Fibroblast of pulmonary artery (primary cell): Measurements from ENCODE around the gene MLEC.

ENCODE experiments used
- DNase-seq: peaks from one replicate; pipeline ENCODE4 v3.0.0-alpha.2; 2010; ENCODE audit warnings: low read depth
- H3K4me3 ChIP-seq: replicated peaks from 2 replicates; pipeline ENCODE4 v1.5.1; 2011; ENCODE audit warnings: low read depth, mild to moderate bottlenecking, control low read depth, low read length, moderate library complexity
- CTCF ChIP-seq: IDR thresholded peaks from 2 replicates; pipeline ENCODE4 v1.5.1; 2011; ENCODE audit warnings: mild to moderate bottlenecking, control low read depth, low read length, inconsistent platforms; ENCODE audit errors: missing control alignments

MLEC gene

DNA sequence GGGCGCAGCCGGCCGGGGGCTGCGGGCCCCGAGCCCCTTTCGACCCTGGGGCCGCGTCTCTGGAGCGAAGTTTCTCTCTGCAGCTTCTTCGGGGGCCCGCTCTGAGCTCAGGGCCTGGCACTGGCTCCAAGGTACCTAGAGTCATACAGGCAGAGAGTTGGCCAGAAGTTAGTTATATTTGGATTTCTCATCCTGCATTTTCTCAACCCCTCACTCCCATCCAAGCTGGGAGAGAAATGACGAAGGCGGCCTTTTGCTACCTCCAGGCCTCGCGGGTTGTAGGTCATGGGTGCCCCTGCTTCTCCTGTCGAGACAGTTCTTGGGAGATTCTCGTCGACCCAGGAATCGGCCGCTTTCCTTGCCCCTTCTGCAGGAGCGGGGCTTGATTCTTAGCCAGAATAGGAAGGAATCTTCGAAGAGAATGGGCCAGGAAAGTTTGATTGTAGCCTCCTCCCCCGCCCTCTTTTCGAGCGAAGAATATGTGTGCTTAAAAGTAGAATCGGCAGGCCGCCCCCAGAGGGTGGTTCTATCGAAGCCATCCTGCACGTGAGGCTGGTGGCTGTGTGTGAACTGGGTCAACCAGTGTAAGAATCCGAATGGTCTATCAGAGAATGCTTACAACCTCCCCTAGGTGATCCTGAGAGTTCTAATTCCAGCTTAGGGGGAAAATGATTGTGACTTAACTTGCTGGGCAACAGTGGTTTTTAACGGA is 785 bp downstream of the MLEC start:
- no peak for TF ChIP-seq CTCF
- DNase-seq: no peak
- H3K4me3 ChIP-seq: peak overlapping the region; percentile 71

DNA sequence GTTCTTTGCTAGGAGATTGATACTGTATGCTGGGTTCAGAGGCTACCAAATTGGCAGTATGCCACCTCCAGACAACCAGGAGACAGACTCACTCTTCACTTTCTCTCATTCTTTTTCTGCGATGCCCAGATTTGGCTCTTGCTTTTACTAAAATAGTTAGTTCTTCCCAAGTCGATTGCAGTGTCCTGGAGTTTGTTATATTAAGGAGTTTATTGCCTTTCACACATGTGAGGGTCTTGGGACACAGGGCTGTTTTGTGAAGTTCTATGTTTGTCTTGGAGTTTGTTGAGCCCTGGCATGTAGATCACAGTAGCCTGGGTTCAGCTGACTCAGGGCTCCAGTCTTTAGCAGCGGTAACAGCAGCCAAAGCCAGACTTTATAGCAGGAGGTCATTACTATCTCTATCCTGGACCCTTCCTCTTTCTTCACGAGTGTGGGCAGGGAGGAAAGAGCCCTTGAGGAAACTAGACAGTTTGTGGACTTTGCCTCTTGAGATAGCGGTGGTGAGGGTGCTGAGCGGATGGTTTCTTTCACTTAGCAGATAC is 1.6 kb downstream of the MLEC start:
- TF ChIP-seq CTCF: no peak
- DNase-seq: no peak
- peak overlapping the region; percentile 71 for H3K4me3 ChIP-seq

DNA sequence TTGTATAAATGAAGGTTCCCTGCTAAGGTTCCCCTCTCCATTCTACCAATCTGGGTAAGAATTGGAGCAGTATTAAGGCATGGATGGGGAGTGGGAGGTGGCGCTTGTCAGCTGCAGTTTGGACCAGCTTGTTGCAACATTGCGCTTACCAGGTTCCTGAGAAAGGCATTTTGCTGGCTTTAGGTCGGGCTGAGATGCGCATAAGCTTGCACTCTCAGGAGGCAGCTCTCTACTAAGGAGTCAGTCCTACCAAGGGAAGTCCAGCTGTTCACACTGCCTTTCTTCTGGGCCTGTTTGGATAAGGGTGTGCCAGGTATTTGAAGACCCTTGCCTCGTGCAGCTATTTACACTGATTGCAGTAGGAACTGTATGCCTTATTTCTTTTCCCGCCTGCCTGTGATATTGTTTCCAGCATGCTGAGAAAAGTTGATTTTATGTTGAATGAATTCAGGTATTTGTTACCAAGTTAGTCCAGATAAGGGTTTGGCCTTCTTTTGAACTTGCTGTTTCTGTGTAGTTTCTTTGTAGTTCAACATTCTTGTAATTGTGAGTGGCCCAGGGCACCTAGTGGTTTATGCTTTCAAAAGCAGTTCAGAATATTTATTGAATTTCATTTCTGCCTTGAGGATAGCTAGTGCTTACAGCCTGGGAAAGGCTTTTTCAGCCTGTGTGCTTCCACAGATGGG is 2.6 kb downstream of the MLEC start:
- TF ChIP-seq CTCF: no peak
- H3K4me3 ChIP-seq: peak overlapping the region; percentile 71
- no peak for DNase-seq

DNA sequence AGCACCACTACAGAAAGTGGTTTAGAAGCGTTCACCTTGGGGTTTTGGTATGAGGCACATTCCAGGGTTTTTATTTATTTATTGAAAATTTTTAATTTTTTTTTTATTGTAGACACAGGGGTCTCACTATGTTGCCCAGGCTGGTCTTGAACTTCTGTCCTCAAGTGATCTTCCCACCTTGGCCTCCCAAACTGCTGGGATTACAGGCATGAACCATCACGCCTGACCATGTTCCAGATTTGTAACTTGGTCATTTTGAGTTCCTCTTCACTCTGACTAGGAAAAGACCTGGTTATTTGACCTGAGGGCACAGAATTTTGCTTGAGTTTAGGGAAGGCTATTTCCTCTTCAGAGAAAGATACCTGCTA is 3.1 kb downstream of the MLEC start:
- DNase-seq: no peak
- no peak overlapping the region for H3K4me3 ChIP-seq
- TF ChIP-seq CTCF: no peak

- no peak for DNase-seq
- no peak for TF ChIP-seq CTCF
Measured at GRCh38 chr12:120690978-120691377, 4.0 kb downstream of the MLEC start.

GRCh38 chr12:120692524-120693033 is 5.6 kb downstream of the MLEC start:
- no peak for DNase-seq

More at GRCh38 chr12:120690978-120691377, 4.0 kb downstream of the MLEC start:
- no peak overlapping the region for H3K4me3 ChIP-seq

More at GRCh38 chr12:120692524-120693033, 5.6 kb downstream of the MLEC start:
- H3K4me3 ChIP-seq: no peak overlapping the region
- TF ChIP-seq CTCF: no peak
